Activated T-helper 17 cell treated with anti-CD3 and anti-CD28 coated beads, Interleukin-2, amount 50 U/mL, for 72 hours (primary cell): ENCODE results near the gene XIRP2. TPM values are rescaled to one million over a fixed set of nuclear protein-coding genes. Genes with fewer than 3 reads are reported as not detected.

Source experiments
- ATAC-seq: fragments of 150-1000 bp; cut with Tn5 transposase; replicated peaks from 2 replicates; pipeline ENCODE4 v1.10.0; 2021; ENCODE audit warnings: mild to moderate bottlenecking, moderate library complexity
- H3K27ac Mint-ChIP-seq: one replicate; pipeline ENCODE4 v1.8.0; 2022; ENCODE audit warnings: mixed read lengths
- H3K27me3 Mint-ChIP-seq: one replicate; pipeline ENCODE4 v1.8.0; 2022; ENCODE audit warnings: mixed read lengths
- H3K36me3 Mint-ChIP-seq: one replicate; pipeline ENCODE4 v1.8.0; 2022; ENCODE audit warnings: low read depth, mild to moderate bottlenecking, mixed read lengths
- H3K4me1 Mint-ChIP-seq: one replicate; pipeline ENCODE4 v1.8.0; 2022; ENCODE audit warnings: mixed read lengths
- H3K4me3 Mint-ChIP-seq: one replicate; pipeline ENCODE4 v1.8.0; 2022; ENCODE audit warnings: mild to moderate bottlenecking, mixed read lengths
- H3K9me3 Mint-ChIP-seq: one replicate; pipeline ENCODE4 v1.8.0; 2022; ENCODE audit warnings: mixed read lengths
- total RNA-seq, 2 donors: library from RNA; stranded (reverse); gene quantifications; one replicate each; pipeline ENCODE4 v1.2.3, GENCODE V29; 2022

Gene XIRP2
- total RNA-seq, 2 donors from 2014 or later: not detected

DNA sequence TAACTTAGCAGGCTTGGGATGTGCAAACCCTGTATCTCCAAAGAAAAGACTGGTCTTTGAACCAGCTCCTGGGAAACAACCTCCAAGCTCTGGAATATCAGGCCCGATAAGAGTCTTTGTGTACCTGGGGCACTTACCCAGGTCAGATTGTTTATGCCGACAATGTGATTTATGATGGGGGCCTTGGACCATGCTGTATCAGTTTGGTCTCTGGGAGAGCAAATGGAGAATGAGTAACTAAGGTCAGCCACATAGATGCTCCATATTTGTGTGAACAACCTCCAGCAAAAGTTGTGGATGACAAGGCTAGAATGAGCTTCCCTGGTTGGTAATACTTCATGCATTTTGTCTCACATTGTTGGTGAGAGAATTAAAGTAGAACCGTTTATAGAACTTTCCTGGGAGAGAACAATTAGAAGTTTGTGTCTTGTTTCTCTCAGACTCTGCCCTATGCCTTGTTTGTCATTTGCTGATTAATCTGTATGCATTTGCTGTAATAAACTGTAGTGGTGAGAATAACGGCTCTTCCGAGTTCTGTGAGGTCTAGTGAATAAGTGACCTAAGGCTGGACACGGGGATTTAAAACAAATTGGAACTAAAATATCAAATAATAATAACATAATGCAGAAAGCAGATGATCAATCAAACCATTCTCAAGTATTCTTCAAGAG, 259.1 kb downstream of the XIRP2 start:
- no peaks in the 10 kb centered on the region for H3K9me3 Mint-ChIP-seq
- H3K27ac Mint-ChIP-seq: no peak overlapping the region

DNA sequence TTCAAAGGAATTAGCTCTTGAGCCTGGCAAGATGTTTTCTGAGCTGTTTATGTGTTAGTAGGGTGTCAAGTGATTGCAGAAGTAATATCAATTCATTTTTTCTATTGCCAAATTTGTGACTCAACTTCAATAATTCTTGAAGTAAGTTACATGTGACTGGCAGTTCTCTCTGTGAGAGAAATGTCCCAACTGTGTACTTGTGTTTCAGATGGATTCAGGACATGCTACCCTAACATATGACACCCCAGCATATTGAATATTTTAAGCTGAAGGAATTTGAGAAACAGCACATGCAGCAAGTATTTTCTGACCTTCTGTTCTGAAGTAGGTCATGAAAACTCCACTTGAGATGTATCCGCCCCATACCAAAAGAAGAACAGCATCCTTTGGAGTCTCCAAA, 263.6 kb downstream of the XIRP2 start:
- H3K27ac Mint-ChIP-seq: no peak overlapping the region
- no peak overlapping the region for H3K4me3 Mint-ChIP-seq
- no peaks in the 10 kb centered on the region for H3K9me3 Mint-ChIP-seq
- no peak for ATAC-seq
- no peaks in the 10 kb centered on the region for H3K27me3 Mint-ChIP-seq
- H3K36me3 Mint-ChIP-seq: no peaks in the 10 kb centered on the region
- H3K4me1 Mint-ChIP-seq: no peaks in the 10 kb centered on the region

More for the DNA sequence above, 259.1 kb downstream of the XIRP2 start:
- Mint-ChIP-seq H3K36me3 (no peaks in the 10 kb centered on the region), H3K4me3 (no peak overlapping the region), H3K27me3 (no peaks in the 10 kb centered on the region), H3K4me1 (no peaks in the 10 kb centered on the region)
- ATAC-seq: no peak

GRCh38 chr2:167157523-167157922, 269.2 kb downstream of the XIRP2 start:
- ATAC-seq: no peak

GRCh38 chr2:167177196-167177595, 288.9 kb downstream of the XIRP2 start:
- no peak overlapping the region for H3K4me3 Mint-ChIP-seq

More at GRCh38 chr2:167157523-167157922, 269.2 kb downstream of the XIRP2 start:
- Mint-ChIP-seq H3K9me3 (peaks cover 9% of the 10 kb centered on the region), H3K27me3 (no peaks in the 10 kb centered on the region), H3K36me3 (no peaks in the 10 kb centered on the region), H3K27ac (no peak overlapping the region), H3K4me3 (no peak overlapping the region), H3K4me1 (no peaks in the 10 kb centered on the region)

GRCh38 chr2:167181134-167181533, 292.9 kb downstream of the XIRP2 start:
- Mint-ChIP-seq H3K4me1 (no peaks in the 10 kb centered on the region), H3K4me3 (no peak overlapping the region)

More at GRCh38 chr2:167177196-167177595, 288.9 kb downstream of the XIRP2 start:
- peaks cover 18% of the 10 kb centered on the region for H3K9me3 Mint-ChIP-seq
- ATAC-seq: no peak
- H3K27ac Mint-ChIP-seq: no peak overlapping the region
- no peaks in the 10 kb centered on the region for H3K36me3 Mint-ChIP-seq
- no peaks in the 10 kb centered on the region for H3K4me1 Mint-ChIP-seq
- H3K27me3 Mint-ChIP-seq: no peaks in the 10 kb centered on the region

DNA sequence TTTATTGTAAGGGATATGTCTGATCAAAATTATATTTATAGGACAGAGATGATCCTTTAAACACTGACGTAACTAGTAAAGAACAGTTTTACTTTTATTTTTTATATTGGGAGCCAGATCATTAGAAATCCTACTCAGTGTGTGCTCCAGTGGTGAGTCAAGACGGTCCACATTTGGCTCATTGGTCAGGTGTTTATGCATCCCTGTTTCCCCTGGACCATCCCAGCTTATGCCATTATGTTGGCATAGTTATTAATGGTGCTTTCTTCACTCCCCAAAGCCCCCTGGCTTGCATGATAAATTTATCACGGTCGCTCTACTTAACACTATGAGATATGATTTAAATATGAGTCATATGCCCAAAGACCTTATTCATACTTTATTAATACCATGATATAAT, 293.4 kb downstream of the XIRP2 start:
- no peak overlapping the region for H3K4me3 Mint-ChIP-seq
- H3K9me3 Mint-ChIP-seq: peaks cover 4% of the 10 kb centered on the region
- H3K27ac Mint-ChIP-seq: no peak overlapping the region
- ATAC-seq: no peak
- no peaks in the 10 kb centered on the region for H3K27me3 Mint-ChIP-seq
- H3K4me1 Mint-ChIP-seq: no peaks in the 10 kb centered on the region
- no peaks in the 10 kb centered on the region for H3K36me3 Mint-ChIP-seq

More at GRCh38 chr2:167181134-167181533, 292.9 kb downstream of the XIRP2 start:
- peaks cover 8% of the 10 kb centered on the region for H3K9me3 Mint-ChIP-seq
- no peaks in the 10 kb centered on the region for H3K27me3 Mint-ChIP-seq
- no peaks in the 10 kb centered on the region for H3K36me3 Mint-ChIP-seq
- H3K27ac Mint-ChIP-seq: no peak overlapping the region
- ATAC-seq: no peak

- no peak for ATAC-seq
- Mint-ChIP-seq H3K27ac (no peak overlapping the region), H3K4me1 (no peaks in the 10 kb centered on the region), H3K4me3 (no peak overlapping the region), H3K9me3 (peaks cover 4% of the 10 kb centered on the region), H3K27me3 (no peaks in the 10 kb centered on the region), H3K36me3 (no peaks in the 10 kb centered on the region)
Measured at GRCh38 chr2:167182403-167182802, 294.1 kb downstream of the XIRP2 start.

GRCh38 chr2:167183931-167184330, 295.7 kb downstream of the XIRP2 start:
- no peak for ATAC-seq
- H3K4me1 Mint-ChIP-seq: no peaks in the 10 kb centered on the region
- H3K27ac Mint-ChIP-seq: no peak overlapping the region
- H3K4me3 Mint-ChIP-seq: no peak overlapping the region
- H3K36me3 Mint-ChIP-seq: no peaks in the 10 kb centered on the region
- H3K27me3 Mint-ChIP-seq: no peaks in the 10 kb centered on the region
- peaks cover 4% of the 10 kb centered on the region for H3K9me3 Mint-ChIP-seq

- Mint-ChIP-seq H3K36me3 (no peaks in the 10 kb centered on the region), H3K9me3 (no peaks in the 10 kb centered on the region), H3K4me3 (no peak overlapping the region), H3K4me1 (no peaks in the 10 kb centered on the region), H3K27ac (no peak overlapping the region), H3K27me3 (no peaks in the 10 kb centered on the region)
- ATAC-seq: no peak
Measured at GRCh38 chr2:167186465-167186864, 298.2 kb downstream of the XIRP2 start.

DNA sequence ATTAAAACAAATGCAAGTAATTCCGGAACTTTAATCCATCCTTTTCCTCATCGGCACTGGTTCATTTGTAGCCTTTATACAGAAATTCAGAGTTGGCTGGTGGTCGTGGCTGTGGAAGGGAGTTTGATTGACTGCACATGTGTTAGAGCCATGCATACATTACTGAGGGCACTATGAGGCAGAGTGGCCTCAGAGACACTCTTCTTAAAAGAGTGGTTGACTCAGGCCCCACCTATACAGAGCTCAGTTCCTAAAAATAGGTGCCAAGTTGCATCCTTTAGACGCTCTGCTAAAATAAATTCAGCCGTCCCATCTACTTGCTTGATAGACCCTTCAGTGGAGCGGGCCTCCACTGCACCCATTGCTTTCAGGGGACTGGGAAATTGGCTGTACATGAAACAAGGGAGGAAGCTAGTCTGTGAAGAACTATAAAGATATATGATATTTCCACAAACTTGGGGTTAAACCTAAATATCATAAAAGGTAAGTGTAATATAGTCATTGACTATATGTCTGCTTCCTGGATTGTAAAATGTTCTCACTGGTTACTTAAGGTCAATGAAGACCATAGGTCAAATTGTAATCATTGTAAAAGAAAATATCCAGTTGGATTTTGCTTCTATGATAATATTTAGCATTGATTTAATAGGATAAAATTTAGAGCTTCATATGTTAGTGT, 298.9 kb downstream of the XIRP2 start:
- Mint-ChIP-seq H3K36me3 (no peaks in the 10 kb centered on the region), H3K27me3 (no peaks in the 10 kb centered on the region), H3K27ac (no peak overlapping the region), H3K4me3 (no peak overlapping the region), H3K4me1 (no peaks in the 10 kb centered on the region), H3K9me3 (no peaks in the 10 kb centered on the region)
- no peak for ATAC-seq

GRCh38 chr2:167187978-167188967, 300.0 kb downstream of the XIRP2 start:
- H3K27ac Mint-ChIP-seq: no peak overlapping the region
- no peak for ATAC-seq
- H3K27me3 Mint-ChIP-seq: no peaks in the 10 kb centered on the region
- H3K4me1 Mint-ChIP-seq: no peaks in the 10 kb centered on the region
- no peaks in the 10 kb centered on the region for H3K36me3 Mint-ChIP-seq
- no peaks in the 10 kb centered on the region for H3K9me3 Mint-ChIP-seq
- H3K4me3 Mint-ChIP-seq: no peak overlapping the region

DNA sequence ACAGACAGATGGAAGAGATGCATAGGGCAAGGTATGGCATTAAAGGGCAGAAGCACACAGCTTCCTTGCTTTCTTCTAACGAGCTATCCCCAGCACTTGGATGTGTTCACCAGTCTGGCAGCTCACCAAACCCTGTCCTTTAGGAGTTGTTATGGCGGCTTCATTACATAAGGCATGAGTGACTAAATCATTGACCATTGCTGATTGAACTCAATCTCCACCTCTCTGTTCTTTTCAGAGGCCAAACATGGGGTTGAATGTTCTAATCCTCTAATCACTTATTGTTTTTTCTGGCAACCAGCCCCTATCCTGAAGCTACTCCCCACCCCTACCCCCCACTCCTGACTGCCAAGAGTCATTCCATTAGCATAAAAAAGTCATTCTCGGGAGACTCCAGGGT, 301.8 kb downstream of the XIRP2 start:
- H3K9me3 Mint-ChIP-seq: no peaks in the 10 kb centered on the region
- no peaks in the 10 kb centered on the region for H3K36me3 Mint-ChIP-seq
- no peak for ATAC-seq
- no peaks in the 10 kb centered on the region for H3K4me1 Mint-ChIP-seq
- H3K27ac Mint-ChIP-seq: no peak overlapping the region
- no peak overlapping the region for H3K4me3 Mint-ChIP-seq
- no peaks in the 10 kb centered on the region for H3K27me3 Mint-ChIP-seq

- ATAC-seq: no peak
- no peaks in the 10 kb centered on the region for H3K36me3 Mint-ChIP-seq
- H3K9me3 Mint-ChIP-seq: no peaks in the 10 kb centered on the region
- no peaks in the 10 kb centered on the region for H3K4me1 Mint-ChIP-seq
- H3K27ac Mint-ChIP-seq: no peak overlapping the region
- no peak overlapping the region for H3K4me3 Mint-ChIP-seq
- no peaks in the 10 kb centered on the region for H3K27me3 Mint-ChIP-seq
Measured at GRCh38 chr2:167191588-167191987, 303.3 kb downstream of the XIRP2 start.

DNA sequence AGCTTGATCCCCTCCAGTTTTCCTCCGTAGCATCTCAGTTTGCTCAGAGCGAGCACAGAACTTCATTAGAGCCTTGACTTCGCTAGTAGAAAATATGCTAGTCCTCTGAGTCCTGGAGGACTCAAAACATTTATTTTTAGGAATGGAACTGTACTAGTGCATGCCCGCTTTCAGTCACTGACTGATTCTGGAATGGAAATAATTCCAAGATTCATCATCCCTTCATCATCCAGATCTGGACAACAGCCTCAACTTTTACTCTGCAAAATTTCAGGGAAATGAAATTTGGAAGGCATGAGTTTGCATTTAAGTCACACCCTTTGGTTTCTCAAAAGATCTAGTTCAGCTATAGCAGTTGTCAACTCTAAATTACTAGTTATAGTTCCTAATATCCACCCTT, 304.6 kb downstream of the XIRP2 start:
- Mint-ChIP-seq H3K27ac (no peak overlapping the region), H3K4me3 (no peak overlapping the region), H3K9me3 (no peaks in the 10 kb centered on the region), H3K4me1 (no peaks in the 10 kb centered on the region), H3K36me3 (no peaks in the 10 kb centered on the region), H3K27me3 (no peaks in the 10 kb centered on the region)
- no peak for ATAC-seq
